GM18502 (cell line): ENCODE measurements around the gene SHISA6.

ENCODE experiments used
- ATAC-seq: cut with Tn5 transposase; IDR thresholded peaks from one replicate; pipeline ENCODE4 v1.9.1; 2021; ENCODE audit warnings: mild to moderate bottlenecking; ENCODE audit not compliant: unreplicated experiment, poor library complexity

Gene SHISA6

GRCh38 chr17:11503308-11504035, 262.5 kb downstream of the SHISA6 start:
- ATAC-seq = no peak

GRCh38 chr17:11506635-11507034, 265.6 kb downstream of the SHISA6 start:
- no peak for ATAC-seq

- ATAC-seq = no peak
Observed at GRCh38 chr17:11511696-11512095, 270.7 kb downstream of the SHISA6 start.

GRCh38 chr17:11514565-11514964, 273.6 kb downstream of the SHISA6 start:
- no peak for ATAC-seq

- ATAC-seq = no peak
Observed at GRCh38 chr17:11514981-11515680, 274.1 kb downstream of the SHISA6 start.

GRCh38 chr17:11515901-11516300, 274.9 kb downstream of the SHISA6 start:
- no peak for ATAC-seq

GRCh38 chr17:11535231-11535630, 294.2 kb downstream of the SHISA6 start:
- no peak for ATAC-seq

GRCh38 chr17:11538366-11538765, 297.4 kb downstream of the SHISA6 start:
- no peak for ATAC-seq

- ATAC-seq = no peak
Observed at GRCh38 chr17:11539637-11540036, 298.6 kb downstream of the SHISA6 start.

GRCh38 chr17:11545002-11545401, 304.0 kb downstream of the SHISA6 start:
- ATAC-seq = no peak

GRCh38 chr17:11545696-11546095, 304.7 kb downstream of the SHISA6 start:
- no peak for ATAC-seq

GRCh38 chr17:11547853-11548252, 306.8 kb downstream of the SHISA6 start:
- no peak for ATAC-seq

GRCh38 chr17:11548398-11548797, 307.4 kb downstream of the SHISA6 start:
- ATAC-seq = no peak

- no peak for ATAC-seq
Observed at GRCh38 chr17:11550431-11550830, 309.4 kb downstream of the SHISA6 start.

GRCh38 chr17:11551442-11551841, 310.4 kb downstream of the SHISA6 start:
- ATAC-seq = no peak

GRCh38 chr17:11553135-11553534, 312.1 kb downstream of the SHISA6 start:
- no peak for ATAC-seq

- ATAC-seq = no peak
Observed at GRCh38 chr17:11554042-11554441, 313.0 kb downstream of the SHISA6 start.

GRCh38 chr17:11554542-11554941, 313.5 kb downstream of the SHISA6 start:
- no peak for ATAC-seq

GRCh38 chr17:11555530-11555929, 314.5 kb downstream of the SHISA6 start:
- no peak for ATAC-seq

GRCh38 chr17:11557727-11558452, 316.9 kb downstream of the SHISA6 start:
- ATAC-seq = no peak

GRCh38 chr17:11558681-11559234, 317.7 kb downstream of the SHISA6 start:
- ATAC-seq = no peak
